Vagina (tissue), 2 donors: ENCODE measurements around the gene LYPD4.

Experiments
- POLR2A ChIP-seq, 2 donors: fragments of 450-650 bp; IDR thresholded peaks; one replicate each; pipeline ENCODE4 v1.6.1; 2017; ENCODE audit warnings: antibody characterized with exemption in 2 of 2, mild to moderate bottlenecking in 2 of 2, moderate library complexity in 2 of 2
- TF ChIP-seq, protein P1 (sequence below), 3 experiments: fragments of 450-650 bp in 2 of 3; fragments of 200-600 bp in 1 of 3; sonication (generic) in 1 of 3; IDR thresholded peaks; one replicate each; pipeline ENCODE4 v1.5.1; 2017 to 2019; ENCODE audit warnings: antibody characterized with exemption in 3 of 3, mild to moderate bottlenecking in 2 of 3, moderate library complexity in 2 of 3

- TF ChIP-seq, protein P1, sequence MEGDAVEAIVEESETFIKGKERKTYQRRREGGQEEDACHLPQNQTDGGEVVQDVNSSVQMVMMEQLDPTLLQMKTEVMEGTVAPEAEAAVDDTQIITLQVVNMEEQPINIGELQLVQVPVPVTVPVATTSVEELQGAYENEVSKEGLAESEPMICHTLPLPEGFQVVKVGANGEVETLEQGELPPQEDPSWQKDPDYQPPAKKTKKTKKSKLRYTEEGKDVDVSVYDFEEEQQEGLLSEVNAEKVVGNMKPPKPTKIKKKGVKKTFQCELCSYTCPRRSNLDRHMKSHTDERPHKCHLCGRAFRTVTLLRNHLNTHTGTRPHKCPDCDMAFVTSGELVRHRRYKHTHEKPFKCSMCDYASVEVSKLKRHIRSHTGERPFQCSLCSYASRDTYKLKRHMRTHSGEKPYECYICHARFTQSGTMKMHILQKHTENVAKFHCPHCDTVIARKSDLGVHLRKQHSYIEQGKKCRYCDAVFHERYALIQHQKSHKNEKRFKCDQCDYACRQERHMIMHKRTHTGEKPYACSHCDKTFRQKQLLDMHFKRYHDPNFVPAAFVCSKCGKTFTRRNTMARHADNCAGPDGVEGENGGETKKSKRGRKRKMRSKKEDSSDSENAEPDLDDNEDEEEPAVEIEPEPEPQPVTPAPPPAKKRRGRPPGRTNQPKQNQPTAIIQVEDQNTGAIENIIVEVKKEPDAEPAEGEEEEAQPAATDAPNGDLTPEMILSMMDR (IDR thresholded peaks at IDR 0.05), result no peak
- TF ChIP-seq POLR2A (IDR thresholded peaks at IDR 0.05), result no peak
Observed at GRCh38 chr19:41868989-41869300, 24.5 kb upstream of the LYPD4 start.
